ENCODE data around the gene MAMDC2.
"Not testable (repeated sequence)": the region's sequence is repeated elsewhere in the genome, so short reads cannot be mapped to it uniquely, and the experiment has no call there.

Gene MAMDC2

DNA sequence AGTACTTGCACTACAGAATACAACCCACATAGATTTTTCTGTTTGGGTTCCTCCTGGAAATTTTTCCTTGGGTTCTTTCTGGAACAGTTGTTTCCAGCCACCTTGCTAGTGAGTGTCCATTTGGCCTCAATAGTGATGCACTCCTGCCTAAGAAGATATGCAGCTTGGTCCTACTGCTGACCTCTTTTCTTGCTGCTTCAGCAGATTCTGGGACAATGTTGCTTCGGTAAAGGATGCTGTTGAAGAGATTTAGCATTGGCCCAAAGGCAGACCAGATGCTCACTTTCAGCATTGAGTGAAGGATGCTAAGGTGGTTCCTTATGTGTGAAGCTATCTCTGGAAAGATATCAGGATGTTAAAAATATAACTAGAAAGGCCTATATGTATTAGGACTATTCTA lies 128.9 kb downstream of the MAMDC2 start:
- Histone ChIP-seq H3K27me3 (replicated peaks; ENCODE audit: control insufficient read depth, insufficient read depth, low read length) (no peaks in the 10 kb centered on the region), H3K4me3 (replicated peaks; ENCODE audit: low read depth, low read length) (no peak overlapping the region), H3K36me3 (ENCODE audit: control insufficient read depth, insufficient read depth, low read length) (no peaks in the 10 kb centered on the region)
- TF ChIP-seq, protein P1, sequence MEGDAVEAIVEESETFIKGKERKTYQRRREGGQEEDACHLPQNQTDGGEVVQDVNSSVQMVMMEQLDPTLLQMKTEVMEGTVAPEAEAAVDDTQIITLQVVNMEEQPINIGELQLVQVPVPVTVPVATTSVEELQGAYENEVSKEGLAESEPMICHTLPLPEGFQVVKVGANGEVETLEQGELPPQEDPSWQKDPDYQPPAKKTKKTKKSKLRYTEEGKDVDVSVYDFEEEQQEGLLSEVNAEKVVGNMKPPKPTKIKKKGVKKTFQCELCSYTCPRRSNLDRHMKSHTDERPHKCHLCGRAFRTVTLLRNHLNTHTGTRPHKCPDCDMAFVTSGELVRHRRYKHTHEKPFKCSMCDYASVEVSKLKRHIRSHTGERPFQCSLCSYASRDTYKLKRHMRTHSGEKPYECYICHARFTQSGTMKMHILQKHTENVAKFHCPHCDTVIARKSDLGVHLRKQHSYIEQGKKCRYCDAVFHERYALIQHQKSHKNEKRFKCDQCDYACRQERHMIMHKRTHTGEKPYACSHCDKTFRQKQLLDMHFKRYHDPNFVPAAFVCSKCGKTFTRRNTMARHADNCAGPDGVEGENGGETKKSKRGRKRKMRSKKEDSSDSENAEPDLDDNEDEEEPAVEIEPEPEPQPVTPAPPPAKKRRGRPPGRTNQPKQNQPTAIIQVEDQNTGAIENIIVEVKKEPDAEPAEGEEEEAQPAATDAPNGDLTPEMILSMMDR (IDR thresholded peaks at IDR 0.05; ENCODE audit: insufficient read depth, low read length, poor library complexity, severe bottlenecking) = no peak
- DNase-seq (ENCODE audit: extremely low read depth, insufficient read length) = no peak

DNA sequence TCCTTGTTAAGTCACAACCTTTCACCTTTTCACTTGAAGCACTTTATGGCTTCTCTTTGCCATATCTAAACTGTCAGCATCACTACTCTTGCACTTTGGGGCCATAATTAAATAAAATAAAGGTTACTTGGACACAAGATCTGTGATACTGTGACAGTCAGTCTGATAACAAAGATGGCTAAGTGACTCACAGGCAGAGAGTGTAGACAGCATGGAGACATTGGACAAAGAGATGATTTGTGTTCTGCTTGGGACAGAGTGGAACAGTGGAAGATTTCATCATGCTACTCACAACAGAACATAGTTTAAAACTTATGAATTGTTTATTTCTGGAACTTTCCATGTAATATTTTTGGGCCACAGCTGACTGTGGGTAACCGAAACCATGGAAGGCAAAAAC lies 133.5 kb downstream of the MAMDC2 start:
- TF ChIP-seq, protein P1 (IDR thresholded peaks at IDR 0.05; ENCODE audit: insufficient read depth, low read length, poor library complexity, severe bottlenecking) = no peak
- no peaks in the 10 kb centered on the region for H3K27me3 ChIP-seq (replicated peaks; ENCODE audit: control insufficient read depth, insufficient read depth, low read length)
- DNase-seq (ENCODE audit: extremely low read depth, insufficient read length) = no peak
- H3K4me3 ChIP-seq (replicated peaks; ENCODE audit: low read depth, low read length) = no peak overlapping the region
- no peaks in the 10 kb centered on the region for H3K36me3 ChIP-seq (ENCODE audit: control insufficient read depth, insufficient read depth, low read length)

DNA sequence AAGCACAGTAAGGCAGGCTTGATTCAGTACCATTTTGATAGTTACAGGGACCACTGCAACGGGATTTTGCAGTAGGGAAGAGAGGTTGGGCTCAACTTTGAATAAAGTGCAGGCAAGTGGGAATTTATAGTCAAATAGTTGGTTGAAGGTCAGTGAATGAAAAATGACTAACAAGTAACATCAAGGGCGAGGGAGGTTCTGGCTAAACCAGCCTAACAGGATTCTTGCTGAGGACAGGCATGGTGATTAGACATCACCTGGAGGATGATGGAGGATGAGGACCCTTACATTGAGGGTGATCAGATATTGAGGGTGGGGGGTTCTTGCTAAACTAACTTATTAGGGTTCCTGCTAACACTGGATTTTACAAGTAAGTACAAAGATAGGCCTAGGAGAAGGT lies 149.1 kb downstream of the MAMDC2 start:
- no peak overlapping the region for H3K4me3 ChIP-seq (replicated peaks; ENCODE audit: low read depth, low read length)
- H3K27me3 ChIP-seq (replicated peaks; ENCODE audit: control insufficient read depth, insufficient read depth, low read length) = no peaks in the 10 kb centered on the region
- no peaks in the 10 kb centered on the region for H3K36me3 ChIP-seq (ENCODE audit: control insufficient read depth, insufficient read depth, low read length)
- TF ChIP-seq, protein P1 (IDR thresholded peaks at IDR 0.05; ENCODE audit: insufficient read depth, low read length, poor library complexity, severe bottlenecking) = no peak
- DNase-seq (ENCODE audit: extremely low read depth, insufficient read length) = no peak

DNA sequence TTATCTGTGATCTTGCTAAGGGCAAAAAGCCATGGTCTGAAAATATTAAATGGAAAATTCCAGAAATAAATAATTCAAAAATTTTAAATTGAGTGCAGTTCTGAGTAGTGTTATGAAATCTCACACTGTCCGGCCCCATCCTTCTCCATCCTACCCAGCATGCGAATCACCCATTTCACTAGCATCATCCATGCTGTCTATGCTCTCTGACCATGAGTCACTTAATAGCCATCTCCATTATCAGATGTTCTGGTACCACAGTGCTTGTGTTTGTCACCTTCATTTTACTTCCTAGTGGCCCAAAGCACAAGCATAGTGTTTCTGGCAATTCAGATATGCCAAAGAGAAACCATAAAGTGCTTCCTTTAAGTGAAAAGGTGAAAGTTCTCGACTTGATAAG lies 151.8 kb downstream of the MAMDC2 start:
- no peak for DNase-seq (ENCODE audit: extremely low read depth, insufficient read length)
- H3K27me3 ChIP-seq (replicated peaks; ENCODE audit: control insufficient read depth, insufficient read depth, low read length) = no peaks in the 10 kb centered on the region
- TF ChIP-seq, protein P1 (IDR thresholded peaks at IDR 0.05; ENCODE audit: insufficient read depth, low read length, poor library complexity, severe bottlenecking) = no peak
- no peaks in the 10 kb centered on the region for H3K36me3 ChIP-seq (ENCODE audit: control insufficient read depth, insufficient read depth, low read length)
- H3K4me3 ChIP-seq (replicated peaks; ENCODE audit: low read depth, low read length) = no peak overlapping the region

DNA sequence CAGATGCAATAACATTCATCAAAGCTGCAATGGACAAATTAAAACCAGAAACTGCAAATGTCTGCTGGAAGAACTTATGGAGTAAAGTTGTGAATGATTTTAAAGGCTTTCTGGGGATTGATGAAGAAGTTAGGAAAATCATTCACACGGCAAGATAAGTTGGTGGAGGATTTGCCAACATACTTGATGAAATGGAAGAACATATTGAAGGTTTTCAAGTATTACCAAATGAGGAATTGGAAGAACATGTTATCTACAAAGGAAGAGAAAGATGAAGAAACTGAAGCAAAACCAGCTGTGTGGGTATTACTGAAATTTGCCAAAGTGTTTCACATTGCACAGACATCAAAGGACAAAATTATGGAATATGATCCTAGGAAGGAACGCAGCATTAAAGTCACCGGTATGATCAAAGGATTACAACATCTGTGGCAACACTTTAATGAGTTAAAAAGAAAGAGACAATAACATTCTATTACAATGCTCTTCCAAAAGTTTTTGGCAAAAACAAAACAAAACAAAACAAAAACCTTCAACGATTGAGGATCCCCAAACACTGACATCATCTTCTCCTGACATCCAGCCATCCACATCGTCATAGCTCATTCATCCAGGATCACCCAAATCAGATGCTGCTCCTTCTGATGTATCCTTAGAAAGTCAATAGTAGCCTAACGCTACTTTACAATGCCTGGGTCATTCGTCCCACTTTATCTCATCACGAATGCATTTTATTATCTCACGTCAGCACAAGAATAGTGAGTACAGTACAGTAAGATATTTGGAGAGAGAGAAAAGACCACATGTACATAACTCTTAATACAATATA lies 153.8 kb downstream of the MAMDC2 start:
- DNase-seq (ENCODE audit: extremely low read depth, insufficient read length) = no peak
- no peaks in the 10 kb centered on the region for H3K36me3 ChIP-seq (ENCODE audit: control insufficient read depth, insufficient read depth, low read length)
- TF ChIP-seq, protein P1 (IDR thresholded peaks at IDR 0.05; ENCODE audit: insufficient read depth, low read length, poor library complexity, severe bottlenecking) = no peak
- H3K4me3 ChIP-seq (replicated peaks; ENCODE audit: low read depth, low read length) = no peak overlapping the region
- H3K27me3 ChIP-seq (replicated peaks; ENCODE audit: control insufficient read depth, insufficient read depth, low read length) = no peaks in the 10 kb centered on the region

DNA sequence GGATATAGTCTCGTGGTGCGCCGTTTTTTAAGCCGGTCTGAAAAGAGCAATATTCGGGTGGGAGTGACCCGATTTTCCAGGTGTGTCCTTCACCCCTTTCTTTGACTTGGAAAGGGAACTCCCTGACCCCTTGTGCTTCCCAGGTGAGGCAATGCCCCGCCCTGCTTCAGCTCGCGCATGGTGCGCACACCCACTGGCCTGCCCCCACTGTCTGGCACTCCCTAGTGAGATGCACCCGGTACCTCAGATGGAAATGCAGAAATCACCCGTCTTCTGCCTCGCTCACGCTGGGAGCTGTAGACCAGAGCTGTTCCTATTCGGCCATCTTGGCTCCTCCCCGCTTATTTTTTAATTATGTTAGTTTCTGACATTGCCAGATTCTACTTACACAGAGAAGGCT lies 161.1 kb downstream of the MAMDC2 start:
- not testable (repeated sequence) for H3K36me3 ChIP-seq (ENCODE audit: control insufficient read depth, insufficient read depth, low read length); H3K27me3 ChIP-seq (replicated peaks; ENCODE audit: control insufficient read depth, insufficient read depth, low read length); DNase-seq (ENCODE audit: extremely low read depth, insufficient read length); H3K4me3 ChIP-seq (replicated peaks; ENCODE audit: low read depth, low read length)
